Right atrium auricular region (tissue), 2 donors: Measurements from ENCODE around the gene IL32. TPM values are rescaled to one million over a fixed set of nuclear protein-coding genes. Genes with fewer than 3 reads are reported as not detected.
A peak's percentile ranks its signal among the peaks of the same experiment; 100 is the strongest.
"Not testable (repeated sequence)": the region's sequence is repeated elsewhere in the genome, so short reads cannot be mapped to it uniquely, and the experiment has no call there.

Experiments used
- DNase-seq: peaks from one replicate; pipeline ENCODE4 v3.0.0-alpha.2; 2019; ENCODE audit warnings: low spot score
- H3K27ac ChIP-seq, 2 donors: fragments of 200-600 bp; sonication (generic); 1 replicate in 1 of 2; 2 replicates in 1 of 2; pipeline ENCODE4 v1.5.1; 2016 to 2019
- H3K27me3 ChIP-seq, 2 donors: fragments of 200-600 bp; sonication (generic); one replicate each; pipeline versions ENCODE4 v1.5.1 to v1.6.0; 2017 to 2019
- H3K36me3 ChIP-seq: fragments of 200-600 bp; sonication (generic); one replicate; pipeline ENCODE4 v1.5.1; 2016
- H3K4me1 ChIP-seq, 2 donors: fragments of 200-600 bp; sonication (generic); one replicate each; pipeline versions ENCODE4 v1.5.1 to v1.6.0; 2017 to 2019
- H3K4me3 ChIP-seq, 2 donors: fragments of 200-600 bp; sonication (generic); 1 replicate in 1 of 2; 2 replicates in 1 of 2; pipeline ENCODE4 v1.5.1; 2017 to 2019; ENCODE audit warnings: mild to moderate bottlenecking in 1 of 2, moderate library complexity in 1 of 2
- H3K9me3 ChIP-seq, 2 donors: fragments of 200-600 bp; sonication (generic); one replicate each; pipeline ENCODE4 v1.5.1; 2019
- total RNA-seq, 2 donors: library from RNA; depleted of rRNA; stranded (reverse); fragments of >200 nt; gene quantifications; one replicate each; pipeline ENCODE4 v1.1.0, GENCODE V29; 2016
- TF ChIP-seq, protein P1 (sequence below), 2 donors: fragments of 200-600 bp; sonication (generic); IDR thresholded peaks; one replicate each; pipeline ENCODE4 v1.5.1; 2019; ENCODE audit warnings: antibody characterized with exemption in 2 of 2

IL32 gene
- total RNA-seq, 2 donors from 2014 or later: 52.9 to 56.0 TPM

DNA sequence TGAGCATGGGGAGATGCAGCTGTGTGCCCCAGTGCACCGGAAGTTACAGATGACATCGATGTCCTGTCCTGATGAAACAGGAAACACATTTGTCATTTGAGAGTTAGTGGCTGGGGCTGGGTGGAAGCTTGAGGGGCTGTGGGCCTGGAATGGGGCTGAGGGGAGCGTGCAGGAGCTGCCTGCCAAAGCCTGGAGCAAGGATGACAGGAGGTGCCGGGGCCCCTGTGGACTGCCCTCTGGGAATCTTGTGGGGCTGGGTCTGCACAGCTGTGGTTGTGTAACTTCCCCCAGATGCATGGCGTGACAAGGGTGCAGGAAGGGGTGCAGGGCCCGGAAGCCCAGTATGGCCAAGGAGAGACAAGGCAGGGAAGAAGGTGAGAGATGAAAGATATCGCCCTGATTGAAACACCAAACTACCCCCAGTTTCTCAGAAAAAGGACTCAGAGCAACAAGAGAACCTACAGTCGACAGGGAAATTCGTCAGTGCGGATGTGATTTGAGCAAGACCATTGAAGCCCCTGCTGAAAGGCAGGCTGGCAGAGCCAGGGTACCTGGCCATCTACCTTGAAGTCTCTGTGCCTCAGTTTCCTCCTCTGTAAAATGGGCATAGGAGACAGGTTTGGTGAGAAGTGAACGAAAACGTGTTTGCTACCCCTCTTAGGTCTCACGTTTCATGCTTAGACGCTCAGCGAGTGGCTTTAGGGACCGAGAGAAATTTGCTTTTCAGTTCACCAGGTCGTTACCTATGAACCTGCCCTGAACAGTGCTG is 10.3 kb upstream of the IL32 start:
- TF ChIP-seq, protein P1, sequence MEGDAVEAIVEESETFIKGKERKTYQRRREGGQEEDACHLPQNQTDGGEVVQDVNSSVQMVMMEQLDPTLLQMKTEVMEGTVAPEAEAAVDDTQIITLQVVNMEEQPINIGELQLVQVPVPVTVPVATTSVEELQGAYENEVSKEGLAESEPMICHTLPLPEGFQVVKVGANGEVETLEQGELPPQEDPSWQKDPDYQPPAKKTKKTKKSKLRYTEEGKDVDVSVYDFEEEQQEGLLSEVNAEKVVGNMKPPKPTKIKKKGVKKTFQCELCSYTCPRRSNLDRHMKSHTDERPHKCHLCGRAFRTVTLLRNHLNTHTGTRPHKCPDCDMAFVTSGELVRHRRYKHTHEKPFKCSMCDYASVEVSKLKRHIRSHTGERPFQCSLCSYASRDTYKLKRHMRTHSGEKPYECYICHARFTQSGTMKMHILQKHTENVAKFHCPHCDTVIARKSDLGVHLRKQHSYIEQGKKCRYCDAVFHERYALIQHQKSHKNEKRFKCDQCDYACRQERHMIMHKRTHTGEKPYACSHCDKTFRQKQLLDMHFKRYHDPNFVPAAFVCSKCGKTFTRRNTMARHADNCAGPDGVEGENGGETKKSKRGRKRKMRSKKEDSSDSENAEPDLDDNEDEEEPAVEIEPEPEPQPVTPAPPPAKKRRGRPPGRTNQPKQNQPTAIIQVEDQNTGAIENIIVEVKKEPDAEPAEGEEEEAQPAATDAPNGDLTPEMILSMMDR (IDR thresholded peaks at IDR 0.05): no peak
- no peak for DNase-seq
- no peaks in the 10 kb centered on the region for H3K36me3 ChIP-seq
- H3K27me3 ChIP-seq: no peaks in the 10 kb centered on the region
- no peak overlapping the region for H3K27ac ChIP-seq
- peaks cover 0 to 19% of the 10 kb centered on the region in 2 donors for H3K4me1 ChIP-seq
- no peaks in the 10 kb centered on the region for H3K9me3 ChIP-seq
- no peak overlapping the region for H3K4me3 ChIP-seq

DNA sequence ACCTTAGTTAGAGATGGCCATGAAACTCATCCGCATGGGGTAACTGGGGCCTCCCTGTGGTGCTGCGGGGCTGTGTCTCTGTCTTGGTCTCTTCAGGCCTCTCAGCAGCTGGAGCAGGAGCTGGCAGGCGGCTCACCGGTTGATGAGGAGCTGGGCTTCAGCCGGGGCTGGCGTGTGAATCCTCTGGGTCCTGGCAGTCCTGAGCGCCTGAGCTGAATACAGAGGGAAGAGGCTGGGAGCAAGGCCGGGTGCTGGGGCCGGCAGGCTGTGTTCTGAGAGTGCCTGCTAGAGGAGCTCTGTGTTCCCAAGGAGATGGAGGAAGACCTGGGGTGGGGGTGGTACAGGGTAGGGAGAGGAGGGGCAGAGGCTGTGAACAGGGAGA is 9.7 kb upstream of the IL32 start:
- not testable (repeated sequence) for DNase-seq, H3K4me3 ChIP-seq, H3K27me3 ChIP-seq, H3K27ac ChIP-seq, H3K36me3 ChIP-seq, H3K9me3 ChIP-seq
- H3K4me1 ChIP-seq: peaks cover 0 to 21% of the 10 kb centered on the region in 2 donors

DNA sequence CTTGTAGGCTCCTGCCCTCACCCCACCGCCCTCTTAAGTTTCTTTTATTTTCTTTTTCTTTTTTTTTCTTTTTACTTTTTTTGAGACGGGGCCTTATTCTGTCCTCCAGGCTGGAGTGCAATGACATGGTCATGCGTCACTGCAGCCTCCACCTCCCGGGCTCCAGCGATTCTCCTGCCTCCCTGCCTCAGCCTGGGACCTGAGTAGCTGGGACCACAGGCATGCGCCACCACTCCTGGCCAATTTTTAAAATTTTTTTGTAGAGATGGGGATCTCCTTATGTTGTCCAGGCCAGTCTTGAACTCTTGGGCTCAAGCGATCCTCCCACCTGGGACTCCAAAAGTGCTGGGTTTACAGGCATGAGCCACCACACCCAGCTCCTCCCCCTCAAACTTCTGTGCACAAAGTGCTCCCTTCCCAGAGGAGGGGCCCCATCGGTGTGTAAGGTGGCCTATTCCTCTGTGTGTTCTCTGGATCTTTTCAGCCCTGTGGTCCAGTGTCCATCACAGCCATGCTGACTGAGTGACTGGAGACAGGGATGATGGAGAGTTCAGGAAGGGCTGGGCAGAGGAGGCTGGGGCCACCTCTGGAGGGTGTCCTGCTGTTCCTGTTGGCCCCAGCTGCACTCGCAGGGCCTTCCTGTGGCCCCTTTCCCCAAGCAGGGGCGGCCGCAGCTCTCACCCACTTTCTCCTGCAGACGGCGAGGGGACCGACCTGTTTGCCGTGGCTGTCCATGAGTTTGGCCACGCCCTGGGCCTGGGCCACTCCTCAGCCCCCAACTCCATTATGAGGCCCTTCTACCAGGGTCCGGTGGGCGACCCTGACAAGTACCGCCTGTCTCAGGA is 8.9 kb upstream of the IL32 start:
- Histone ChIP-seq H3K36me3 (no peaks in the 10 kb centered on the region), H3K27ac (no peak overlapping the region), H3K4me1 (peaks cover 0 to 21% of the 10 kb centered on the region in 2 donors), H3K9me3 (no peaks in the 10 kb centered on the region), H3K4me3 (no peak overlapping the region), H3K27me3 (no peaks in the 10 kb centered on the region)
- TF ChIP-seq, protein P1 (IDR thresholded peaks at IDR 0.05): no peak
- no peak for DNase-seq

DNA sequence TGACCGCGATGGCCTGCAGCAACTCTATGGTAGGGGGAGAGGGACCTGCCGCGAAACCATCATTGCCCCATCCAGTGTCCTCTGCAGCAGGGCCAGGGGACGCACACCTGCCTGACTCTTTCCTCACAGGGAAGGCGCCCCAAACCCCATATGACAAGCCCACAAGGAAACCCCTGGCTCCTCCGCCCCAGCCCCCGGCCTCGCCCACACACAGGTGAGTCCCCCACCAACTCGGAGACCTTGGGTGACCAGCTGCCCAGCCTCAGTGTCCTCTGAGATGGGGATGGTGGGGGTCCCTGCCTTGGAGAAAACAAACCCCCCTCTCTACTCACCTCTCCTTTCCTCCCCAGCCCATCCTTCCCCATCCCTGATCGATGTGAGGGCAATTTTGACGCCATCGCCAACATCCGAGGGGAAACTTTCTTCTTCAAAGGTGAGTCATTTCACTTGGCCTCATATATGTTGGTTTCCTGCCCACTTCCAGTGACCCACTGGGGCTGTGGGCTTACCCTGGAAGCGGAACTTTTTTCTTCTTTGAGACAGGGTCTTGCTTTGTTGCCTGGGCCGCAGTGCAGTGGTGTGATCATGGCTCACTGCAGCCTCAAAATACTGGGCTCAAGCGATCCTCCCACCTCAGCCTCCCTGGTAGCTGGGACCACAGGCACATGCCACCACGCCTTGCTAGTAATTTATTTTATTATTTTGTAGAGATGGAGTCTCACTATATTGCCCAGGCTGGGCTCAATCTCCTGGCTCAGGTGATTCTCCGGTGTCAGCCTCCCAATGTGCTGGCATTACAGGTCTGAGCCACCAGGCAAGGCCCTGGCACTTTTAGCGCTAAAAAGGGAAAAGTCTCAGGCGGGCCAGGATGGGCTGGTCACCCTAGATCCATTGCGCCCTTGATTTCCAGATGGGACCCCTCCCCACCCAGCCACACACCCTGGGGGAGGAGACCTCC is 8.0 kb upstream of the IL32 start:
- no peaks in the 10 kb centered on the region for H3K27me3 ChIP-seq
- DNase-seq: no peak
- TF ChIP-seq, protein P1 (IDR thresholded peaks at IDR 0.05): no peak
- H3K9me3 ChIP-seq: no peaks in the 10 kb centered on the region
- H3K4me3 ChIP-seq: peak overlapping the region in 1 of 2 donors; percentile 95
- H3K36me3 ChIP-seq: no peaks in the 10 kb centered on the region
- H3K4me1 ChIP-seq: peaks cover 0 to 21% of the 10 kb centered on the region in 2 donors
- H3K27ac ChIP-seq: no peak overlapping the region

DNA sequence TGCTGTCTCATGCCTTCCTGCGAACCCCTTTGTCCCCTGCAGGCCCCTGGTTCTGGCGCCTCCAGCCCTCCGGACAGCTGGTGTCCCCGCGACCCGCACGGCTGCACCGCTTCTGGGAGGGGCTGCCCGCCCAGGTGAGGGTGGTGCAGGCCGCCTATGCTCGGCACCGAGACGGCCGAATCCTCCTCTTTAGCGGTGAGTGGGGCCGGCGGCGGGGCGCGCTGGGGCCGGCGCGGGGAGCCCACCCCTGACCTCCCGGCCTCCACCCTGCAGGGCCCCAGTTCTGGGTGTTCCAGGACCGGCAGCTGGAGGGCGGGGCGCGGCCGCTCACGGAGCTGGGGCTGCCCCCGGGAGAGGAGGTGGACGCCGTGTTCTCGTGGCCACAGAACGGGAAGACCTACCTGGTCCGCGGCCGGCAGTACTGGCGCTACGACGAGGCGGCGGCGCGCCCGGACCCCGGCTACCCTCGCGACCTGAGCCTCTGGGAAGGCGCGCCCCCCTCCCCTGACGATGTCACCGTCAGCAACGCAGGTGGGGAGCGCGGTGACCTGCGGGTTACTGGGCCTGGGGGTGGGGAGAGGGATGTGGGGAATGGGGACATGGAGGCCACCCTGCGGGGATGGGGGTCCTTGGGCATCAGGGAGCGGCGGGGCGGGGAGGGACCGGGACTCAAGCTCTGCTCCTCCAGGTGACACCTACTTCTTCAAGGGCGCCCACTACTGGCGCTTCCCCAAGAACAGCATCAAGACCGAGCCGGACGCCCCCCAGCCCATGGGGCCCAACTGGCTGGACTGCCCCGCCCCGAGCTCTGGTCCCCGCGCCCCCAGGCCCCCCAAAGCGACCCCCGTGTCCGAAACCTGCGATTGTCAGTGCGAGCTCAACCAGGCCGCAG is 7.1 kb upstream of the IL32 start:
- H3K27me3 ChIP-seq: no peaks in the 10 kb centered on the region
- TF ChIP-seq, protein P1 (IDR thresholded peaks at IDR 0.05): no peak
- DNase-seq: no peak
- no peaks in the 10 kb centered on the region for H3K9me3 ChIP-seq
- peak overlapping the region; percentile 68 to 95 for H3K4me3 ChIP-seq
- peak overlapping the region in 1 of 2 donors; percentile 83 for H3K27ac ChIP-seq
- no peaks in the 10 kb centered on the region for H3K36me3 ChIP-seq
- H3K4me1 ChIP-seq: peaks cover 0 to 21% of the 10 kb centered on the region in 2 donors
